HG02973 (cell line): ENCODE data around the gene UXS1.

Experiments
- ATAC-seq: cut with Tn5 transposase; IDR thresholded peaks from one replicate; pipeline ENCODE4 v1.9.1; 2021; ENCODE audit warnings: moderate library complexity; ENCODE audit not compliant: unreplicated experiment

Gene UXS1

DNA sequence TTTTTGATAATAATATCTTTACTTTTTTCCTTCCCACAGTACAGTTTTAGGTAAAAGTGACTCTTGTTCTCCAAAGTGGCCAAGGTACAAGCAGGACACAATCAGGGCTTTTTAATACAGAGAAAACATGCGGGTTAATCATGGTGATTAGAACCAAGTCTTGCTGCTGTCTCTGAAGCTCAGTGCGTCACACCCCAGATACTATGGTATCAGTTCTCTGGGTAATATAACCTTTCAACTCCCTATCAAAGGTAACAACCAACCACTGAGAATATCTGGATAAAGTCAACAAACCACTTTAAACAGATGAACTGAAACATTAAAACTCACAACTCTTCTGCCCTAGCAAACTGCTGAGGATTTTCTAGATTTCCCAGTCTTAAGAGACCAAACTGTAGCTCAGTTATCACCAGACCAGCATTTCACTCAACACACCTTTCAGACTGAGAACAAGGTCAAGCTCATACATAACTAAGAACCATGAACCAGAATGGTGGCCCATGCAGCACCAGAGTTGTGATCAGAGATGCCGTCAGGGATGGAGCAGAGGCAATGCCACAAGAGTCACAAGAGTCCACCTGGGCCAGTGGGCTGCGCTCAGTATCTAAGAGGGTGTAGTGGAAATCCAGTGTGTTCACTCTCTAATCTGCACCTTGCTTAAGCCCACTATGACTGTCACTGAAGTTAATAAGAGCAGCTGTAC is 103.0 kb downstream of the UXS1 start:
- no peak for ATAC-seq

DNA sequence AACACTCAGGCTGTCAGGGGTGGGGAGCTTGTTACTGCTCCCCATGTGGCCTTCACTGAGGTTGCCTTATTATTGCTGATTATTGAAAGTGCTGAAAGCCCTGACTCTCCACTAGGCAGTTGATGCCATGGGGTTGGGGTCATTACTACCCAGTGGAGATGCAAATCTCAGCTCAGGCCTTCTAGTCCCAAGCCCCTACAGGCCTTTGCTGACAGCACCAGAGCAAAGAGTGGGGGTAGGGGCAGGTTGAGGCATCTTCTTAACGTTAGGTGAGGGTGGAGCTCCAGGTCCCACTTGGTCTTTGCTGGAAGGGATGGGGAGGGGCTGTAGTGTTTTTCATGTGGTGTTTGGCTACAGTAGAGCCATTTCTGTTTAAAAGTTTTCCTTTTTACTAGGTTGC is 104.5 kb downstream of the UXS1 start:
- ATAC-seq: no peak

DNA sequence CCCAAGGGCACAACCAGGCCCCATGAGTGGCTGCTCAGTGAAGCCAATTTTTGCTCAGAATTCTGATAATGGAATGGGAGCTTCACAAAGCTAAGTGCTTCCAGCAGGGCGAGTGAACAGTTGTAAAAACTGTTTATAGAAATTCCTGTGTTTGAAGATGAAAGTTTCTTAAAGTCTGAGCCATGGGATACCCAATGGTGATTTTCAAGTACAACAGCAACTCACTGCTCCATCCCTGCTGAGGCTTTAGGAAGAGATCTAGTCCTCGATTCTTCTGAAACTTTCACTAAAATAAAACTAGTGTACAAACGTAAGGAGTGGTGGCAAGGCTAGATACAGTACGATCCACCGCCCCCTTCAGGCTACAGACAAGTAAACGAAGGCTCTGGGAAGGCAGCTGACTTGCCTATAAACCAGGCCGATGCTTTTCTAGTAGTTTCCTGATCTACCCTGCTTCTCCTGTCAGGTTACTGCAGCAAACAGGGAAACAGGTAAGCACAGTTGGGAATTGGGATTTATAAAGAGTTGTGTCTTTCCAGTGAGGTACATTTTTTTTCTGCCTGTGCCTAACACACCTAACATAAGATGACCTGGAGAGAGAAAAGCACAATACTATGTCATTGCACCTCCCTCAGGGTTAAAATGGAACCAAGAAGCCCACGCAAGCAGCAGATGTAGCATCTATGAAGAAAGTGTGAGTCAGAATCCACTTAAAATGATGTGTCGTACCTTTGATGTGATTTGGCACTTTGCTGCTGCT is 108.7 kb downstream of the UXS1 start:
- no peak for ATAC-seq

DNA sequence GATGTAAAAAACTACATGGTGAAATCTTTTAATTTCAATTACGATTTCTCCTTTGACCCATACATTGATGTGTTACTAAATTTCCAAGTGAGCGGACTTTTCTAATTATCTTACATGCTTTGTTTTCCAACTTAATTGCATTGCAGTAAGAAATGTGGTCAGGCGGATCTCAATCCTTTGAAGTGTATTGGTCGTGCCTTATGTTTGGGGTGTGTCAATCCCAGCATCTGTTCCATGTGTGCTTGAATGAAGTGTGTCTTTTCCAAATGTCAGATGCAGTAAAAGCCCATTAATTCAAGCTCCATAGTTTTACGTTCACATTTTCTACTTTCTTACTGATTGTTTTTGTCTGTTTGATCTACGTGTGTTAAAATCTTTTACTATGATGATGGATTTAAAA is 113.1 kb downstream of the UXS1 start:
- ATAC-seq: no peak

DNA sequence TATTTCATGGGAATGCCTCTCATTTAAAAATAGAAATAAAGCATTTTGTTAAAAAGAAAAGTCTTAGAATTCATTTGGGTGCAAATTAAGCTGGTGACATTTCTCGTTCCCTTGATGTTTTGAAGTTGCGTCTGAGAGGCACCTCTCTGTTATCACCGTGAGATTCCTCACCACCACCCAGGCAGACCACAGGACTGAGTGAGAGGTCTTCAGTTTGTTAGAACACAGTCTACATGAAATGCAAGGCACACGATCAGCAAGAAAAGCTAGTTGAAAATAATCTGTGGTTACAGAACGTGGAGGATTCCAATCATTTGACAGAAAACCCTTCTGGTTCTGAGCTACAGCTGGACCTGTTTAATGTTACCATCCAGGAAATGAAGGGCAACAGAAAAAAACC is 116.0 kb downstream of the UXS1 start:
- no peak for ATAC-seq

DNA sequence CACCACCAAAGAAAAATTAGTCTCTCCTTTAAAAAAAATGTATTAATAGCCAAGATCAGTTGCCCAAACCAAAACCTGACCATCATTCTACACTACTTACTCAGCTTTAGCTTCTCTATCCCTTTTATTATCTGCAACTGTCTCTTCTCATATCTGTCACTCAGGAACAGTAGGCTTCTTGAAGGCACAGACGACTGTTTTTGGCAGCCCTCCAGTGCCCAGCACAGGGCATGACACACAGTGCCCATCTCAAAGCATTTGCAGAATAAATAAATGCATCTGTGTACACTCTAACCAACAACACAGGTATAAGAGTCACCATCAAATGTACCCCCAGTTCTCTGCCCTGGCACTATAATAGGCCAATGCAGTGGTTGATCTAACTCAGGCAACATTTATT is 117.2 kb downstream of the UXS1 start:
- ATAC-seq: no peak

DNA sequence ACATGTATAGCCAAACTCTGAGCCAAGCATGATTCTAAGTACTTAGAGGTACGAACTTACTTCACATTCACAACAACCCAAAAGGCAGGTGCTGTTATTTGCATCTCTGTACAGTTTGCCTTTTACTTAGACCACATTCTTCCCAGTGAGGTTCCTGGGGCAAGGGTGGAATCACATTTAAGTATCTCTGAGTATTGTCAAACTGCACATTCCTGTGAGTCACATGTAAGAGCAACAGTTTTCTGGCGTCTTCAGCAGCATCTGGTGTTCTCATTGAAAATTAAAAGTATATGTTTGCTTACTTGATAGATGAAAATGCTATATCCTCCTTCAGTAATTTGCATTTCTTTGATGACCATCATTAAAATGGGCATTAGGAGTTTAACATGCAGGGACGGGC is 119.1 kb downstream of the UXS1 start:
- ATAC-seq: no peak

DNA sequence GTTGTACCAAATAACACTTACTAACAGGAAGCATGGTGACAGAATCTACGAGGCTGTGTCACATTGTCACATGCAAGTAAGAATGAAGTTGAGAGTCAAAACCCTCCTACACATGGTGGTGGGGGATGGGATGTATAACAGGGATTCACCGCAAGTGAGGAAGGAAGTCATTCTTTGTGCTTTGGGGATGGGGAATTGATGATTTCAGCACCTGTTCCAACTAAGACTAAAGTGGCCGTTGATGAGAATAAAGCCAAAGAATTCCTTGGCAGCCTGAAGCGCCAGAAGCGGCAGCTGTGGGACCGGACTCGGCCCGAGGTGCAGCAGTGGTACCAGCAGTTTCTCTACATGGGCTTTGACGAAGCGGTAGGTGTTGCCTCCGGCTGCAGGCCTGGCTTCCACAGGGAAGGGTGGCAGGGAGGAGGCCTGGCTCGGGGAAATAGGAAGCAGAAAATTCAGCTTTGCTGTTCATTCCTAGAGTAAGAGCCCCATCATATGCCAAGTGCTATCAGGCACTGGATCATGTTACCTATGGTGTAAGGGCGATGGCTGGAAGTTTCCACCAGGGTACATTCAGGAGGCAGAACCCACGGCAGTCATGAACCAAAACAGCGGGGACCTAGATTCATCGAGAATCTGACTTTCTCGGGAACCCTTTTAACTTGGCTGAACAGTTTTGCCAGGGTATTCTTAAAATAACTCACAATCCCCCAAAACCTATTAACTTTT is 120.3 kb downstream of the UXS1 start:
- ATAC-seq: no peak

DNA sequence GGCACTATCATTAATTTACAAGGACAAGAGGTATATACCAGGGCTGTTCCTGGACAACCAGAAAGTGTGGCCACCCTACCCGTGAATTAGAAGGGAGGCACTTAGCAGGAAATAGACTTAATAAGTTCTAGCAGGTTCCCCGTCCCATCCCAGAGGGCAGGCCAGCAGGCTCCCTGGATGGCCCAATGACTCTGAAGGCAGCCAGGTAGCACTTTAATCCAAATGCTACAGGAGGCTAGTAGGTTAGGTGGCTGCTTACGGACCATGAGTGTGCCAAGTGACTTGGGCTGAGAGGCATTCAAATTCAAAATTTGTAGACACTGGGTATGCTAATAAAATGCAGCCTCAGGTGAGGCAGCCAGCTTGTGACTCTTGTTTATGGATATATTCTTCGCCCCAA is 123.9 kb downstream of the UXS1 start:
- no peak for ATAC-seq

DNA sequence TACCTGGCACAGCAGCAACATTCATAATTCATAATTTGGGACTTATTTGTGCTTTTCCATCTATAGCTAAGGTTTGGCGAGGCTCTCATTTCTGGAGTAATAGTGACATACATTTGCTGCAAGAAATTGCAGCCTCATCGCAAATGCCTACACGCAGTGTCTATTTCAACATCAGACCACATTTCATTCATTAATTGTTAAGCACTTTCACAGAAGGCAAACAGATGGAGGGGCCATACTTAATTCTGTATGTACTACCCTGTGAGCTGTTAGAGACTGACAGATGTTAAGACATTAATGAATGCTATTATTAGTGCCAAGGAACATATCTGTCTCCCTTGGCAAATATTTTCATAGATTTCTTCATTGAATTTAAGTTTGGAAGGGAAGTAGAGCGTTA is 125.7 kb downstream of the UXS1 start:
- ATAC-seq: no peak

DNA sequence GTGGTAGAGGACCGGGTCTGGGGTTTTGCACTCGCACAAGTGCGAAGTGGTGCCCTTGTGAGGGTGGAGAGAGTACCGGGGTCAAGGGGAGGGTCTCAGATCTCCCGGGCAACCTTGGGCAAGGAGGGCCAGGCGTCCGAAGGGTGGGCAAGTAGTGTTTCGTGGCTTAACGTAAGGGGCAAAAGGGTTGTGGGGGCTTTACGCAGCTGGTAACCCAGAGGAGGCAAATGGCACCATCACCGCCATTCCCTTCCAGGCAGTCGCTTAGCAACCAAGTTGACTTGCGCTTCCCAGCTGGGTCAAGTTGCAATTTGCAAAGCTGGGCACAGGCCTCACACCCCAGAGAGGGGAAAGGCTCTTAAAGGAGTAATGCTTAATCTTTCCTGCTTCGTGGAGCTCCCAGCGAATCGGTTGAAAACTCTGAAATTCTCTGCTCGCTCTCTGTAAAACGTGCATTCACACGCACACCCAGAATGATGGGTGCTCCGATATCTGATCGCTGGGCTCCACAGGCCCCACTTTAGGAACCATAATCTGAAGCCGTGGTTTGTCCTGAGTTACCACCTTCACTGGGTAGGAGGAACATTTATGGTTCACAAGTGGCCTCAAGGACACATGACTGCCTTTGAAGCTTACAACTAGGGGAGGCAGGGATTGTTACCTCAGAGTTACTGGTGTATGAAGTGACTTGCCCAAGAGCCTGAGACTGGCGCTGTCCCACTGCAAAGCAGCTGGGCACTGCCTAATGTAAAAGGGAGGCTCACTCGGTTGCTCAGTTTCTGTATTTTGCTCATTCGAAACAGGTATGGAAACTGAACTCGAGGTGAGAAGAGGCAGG is 127.9 kb downstream of the UXS1 start:
- no peak for ATAC-seq

DNA sequence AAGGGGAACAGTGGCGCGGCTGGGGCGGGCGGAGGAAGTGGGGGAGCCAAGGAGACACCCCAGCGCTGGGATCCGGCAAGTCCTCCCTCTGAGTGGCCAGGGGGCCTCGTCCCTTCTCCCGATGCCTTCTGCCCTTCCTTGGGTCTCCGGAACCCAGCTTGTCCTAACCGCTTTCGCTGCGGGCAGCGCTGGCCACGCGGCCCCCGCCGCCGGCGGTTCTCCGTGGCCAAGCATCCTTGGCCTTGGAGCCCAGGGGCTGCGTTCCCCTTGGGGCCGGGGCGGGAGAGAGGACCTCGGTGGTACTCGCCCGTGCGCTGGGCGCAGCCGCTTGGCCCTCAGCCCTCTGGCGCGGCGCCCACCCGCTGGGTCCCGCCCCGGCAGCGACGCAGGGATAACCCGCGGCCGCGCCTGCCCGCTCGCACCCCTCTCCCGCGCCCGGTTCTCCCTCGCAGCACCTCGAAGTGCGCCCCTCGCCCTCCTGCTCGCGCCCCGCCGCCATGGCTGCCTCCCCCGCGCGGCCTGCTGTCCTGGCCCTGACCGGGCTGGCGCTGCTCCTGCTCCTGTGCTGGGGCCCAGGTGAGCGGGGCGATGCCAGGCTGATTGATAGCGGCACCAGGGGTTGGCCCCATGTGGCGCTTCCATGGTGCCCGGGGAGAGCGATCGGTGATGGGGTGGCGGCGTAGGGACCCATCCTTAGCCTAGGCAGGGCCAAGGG is 128.7 kb downstream of the UXS1 start:
- no peak for ATAC-seq

DNA sequence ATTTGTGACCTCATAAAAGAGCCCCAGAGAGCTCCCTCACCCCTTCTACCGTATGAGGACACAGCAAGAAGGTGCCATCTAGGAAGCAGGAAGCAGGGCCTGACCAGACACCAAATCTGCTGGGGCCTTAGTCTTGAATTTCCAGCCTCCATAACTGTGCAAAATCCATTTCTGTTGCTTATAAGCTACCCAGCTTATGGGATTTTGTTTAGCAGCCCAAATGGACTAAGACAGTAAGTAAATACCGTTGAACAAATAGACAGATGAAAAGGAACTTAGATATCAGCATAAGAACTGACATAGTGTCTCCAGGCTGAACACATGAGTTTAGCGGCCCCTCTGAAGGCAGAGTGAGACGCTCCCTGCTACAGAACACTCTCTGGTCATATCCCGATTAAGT is 130.9 kb downstream of the UXS1 start:
- ATAC-seq: no peak

DNA sequence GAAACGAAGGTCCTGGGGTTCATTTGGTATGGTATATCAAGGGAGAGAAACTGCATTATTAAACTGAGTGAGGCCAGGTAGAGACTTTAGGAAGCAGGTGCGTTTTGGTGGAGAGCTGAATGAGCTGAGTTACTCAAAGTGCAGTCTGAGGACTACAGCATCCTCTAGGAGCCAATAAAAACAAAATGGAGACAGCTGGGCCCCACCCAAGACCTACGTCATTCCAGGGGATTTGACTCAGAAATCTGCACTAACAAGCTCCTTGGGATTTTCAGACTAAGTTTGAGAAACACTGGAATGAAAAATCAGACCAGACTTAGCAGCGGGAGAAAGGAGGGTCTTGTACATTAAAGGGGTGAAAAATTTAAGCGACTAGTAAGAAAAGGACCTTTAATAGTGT is 131.5 kb downstream of the UXS1 start:
- ATAC-seq: no peak

DNA sequence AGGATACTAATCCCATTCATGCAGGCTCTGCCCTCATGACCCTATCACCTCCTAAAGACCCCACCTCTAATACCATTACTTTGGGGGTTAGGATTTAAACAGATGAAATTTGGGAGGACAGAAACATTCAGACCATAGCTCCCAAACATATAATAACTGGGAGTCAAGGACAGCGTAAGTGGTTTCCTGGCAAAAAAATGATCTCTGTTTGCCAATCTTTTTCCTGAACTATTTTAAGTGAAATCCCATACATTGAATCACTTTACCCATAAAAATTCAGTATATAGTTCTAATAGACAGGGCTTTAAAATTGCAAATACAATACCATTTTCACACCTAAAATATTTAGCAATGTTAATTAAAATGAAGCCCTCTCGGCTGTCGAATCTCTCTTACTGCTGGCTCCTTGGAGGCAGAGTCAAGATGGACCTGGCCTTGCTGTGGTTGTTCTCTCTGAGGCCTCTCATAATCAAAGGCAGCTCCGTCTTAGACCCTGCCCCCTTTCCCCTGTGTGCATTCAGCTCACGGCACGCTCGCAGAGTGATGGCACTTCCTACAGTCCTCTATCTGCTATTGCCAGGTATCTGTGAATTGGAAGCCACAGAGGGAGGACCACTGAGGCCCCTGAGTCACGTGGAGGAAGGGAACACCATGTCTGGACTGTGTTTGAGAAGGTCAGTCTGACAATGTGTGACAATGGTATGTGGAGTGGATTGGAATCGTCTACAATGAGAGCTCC is 132.3 kb downstream of the UXS1 start:
- ATAC-seq: no peak

DNA sequence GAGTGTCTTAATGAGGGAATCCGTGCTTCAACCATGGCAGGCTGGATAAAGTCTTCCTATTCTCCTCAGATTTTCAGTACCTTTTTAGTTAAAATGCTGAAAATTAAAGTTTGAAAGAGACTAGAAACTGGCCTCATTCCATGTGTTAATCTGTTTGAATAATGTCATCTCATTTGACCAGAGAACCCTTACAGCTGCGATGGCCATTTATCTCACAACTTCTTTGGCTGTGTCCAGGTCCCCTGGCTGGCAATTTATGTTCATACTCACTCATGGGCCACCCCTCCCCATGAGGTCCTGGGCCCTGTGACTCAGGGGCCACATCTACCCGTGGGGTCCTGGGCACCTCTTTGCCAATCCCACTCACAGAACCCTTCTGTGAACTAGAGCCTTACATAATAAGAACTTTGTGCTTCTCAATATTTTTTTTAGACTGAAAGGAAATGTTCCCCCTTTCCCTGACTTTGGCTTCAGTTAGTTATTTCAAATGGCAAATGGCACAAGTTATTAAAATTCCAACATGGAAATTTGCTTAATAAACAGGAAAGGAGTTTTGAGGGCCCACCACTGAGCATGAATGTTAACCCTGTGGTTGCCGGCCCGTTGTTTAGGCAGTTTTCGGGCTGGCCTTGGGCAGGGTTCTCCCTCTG is 134.6 kb downstream of the UXS1 start:
- ATAC-seq: no peak

DNA sequence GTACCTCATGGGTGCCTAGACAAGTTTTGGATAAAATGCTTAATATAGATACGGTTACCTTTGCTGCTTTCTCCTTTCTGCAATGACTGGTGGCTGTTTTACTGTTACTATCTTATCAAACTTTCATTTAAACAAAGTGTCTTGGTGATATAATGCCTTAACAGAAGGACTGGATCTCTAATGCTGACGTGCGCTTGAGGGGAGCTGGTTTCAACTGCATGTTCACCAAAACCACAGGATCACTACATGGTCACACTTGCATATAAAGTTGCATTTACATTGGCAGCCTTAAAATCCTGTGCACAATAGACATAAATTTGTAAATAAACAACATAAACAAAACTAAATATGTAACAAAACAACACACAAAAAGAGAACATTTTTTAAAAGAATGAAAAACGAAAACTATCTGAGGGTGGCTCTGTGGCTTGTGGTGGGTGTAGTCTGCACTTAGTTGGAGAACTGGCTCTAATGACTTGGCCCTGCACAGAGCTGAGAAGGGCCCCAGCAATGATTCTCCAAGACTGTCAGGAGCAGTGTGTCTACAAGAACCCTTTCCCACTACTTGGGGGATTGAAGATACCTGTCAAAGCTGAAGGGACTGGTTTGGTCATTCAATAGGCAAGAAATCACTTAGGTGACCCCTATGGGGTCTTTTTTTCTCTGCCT is 135.5 kb downstream of the UXS1 start:
- ATAC-seq: no peak

DNA sequence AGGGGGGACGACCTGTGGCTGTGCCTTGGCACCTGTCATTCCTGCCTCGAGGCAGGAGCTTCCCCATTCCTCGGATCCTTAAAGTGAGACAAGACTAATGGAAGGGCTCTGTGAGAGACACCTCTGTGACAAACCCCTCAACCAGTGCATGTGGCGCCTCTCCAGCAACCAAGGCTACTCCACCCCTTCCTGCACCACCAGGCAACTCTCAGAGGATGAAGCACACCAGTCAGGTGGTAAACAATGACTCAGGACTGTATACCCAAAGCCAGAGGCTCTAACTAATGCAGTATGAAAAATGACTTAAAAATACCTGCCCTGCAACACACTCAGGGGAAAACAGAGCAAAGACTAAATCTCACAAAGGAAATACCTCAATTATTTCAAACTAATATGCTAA is 136.9 kb downstream of the UXS1 start:
- ATAC-seq: no peak
